NT2/D1 (cell line): Measurements from ENCODE around the gene ACACB.

Experiments
- SUZ12 ChIP-seq: IDR thresholded peaks from 2 replicates; pipeline ENCODE4 v1.6.1; 2011; ENCODE audit not compliant: insufficient read length, insufficient read depth; ENCODE audit errors: extremely low read depth
- YY1 ChIP-seq: IDR thresholded peaks from 2 replicates; pipeline ENCODE4 v1.6.1; 2011; ENCODE audit not compliant: insufficient read length, insufficient read depth
- ZNF274 ChIP-seq: IDR thresholded peaks from 2 replicates; pipeline ENCODE4 v1.6.1; 2011; ENCODE audit warnings: mild to moderate bottlenecking, low read depth, low read length

DNA sequence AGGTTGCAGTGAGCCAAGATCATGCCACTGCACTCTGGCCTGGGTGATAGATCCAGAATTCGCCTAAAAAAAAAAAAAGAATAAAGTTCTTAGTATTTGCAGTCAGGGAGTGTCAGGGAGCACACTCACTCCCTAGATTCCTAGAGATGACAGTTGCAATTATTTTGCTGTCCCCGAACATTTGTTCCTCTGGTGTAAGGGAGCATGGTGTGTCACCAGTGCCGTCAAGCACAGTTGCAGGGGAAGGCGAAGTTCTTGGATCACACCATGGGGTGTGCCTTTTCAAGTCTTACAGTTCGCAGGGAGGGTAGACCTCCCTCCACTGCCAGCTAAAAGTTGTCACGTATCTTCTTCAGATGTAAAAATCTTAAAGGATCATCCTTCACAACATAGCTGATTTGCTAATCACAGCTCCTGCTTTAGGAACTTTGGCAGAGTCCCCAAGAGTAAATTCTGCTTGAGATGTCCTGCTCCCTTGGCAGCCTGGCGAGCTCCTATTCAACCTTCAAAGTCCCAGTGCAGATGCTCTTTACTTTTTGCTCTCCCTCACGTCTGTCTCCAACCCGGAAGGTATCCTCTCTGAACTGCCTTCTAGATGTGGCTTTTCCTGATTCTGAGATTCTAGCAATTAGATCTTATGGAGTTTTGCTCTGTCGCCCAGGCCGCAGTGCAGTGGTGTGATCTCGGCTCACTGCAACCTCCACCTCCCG is 11.3 kb downstream of the ACACB start:
- TF ChIP-seq YY1 (no peak), SUZ12 (no peak), ZNF274 (no peak)
